B cell (primary cell): Measurements from ENCODE around the gene ZNHIT3. TPM values are rescaled to one million over a fixed set of nuclear protein-coding genes. Genes with fewer than 3 reads are reported as not detected.

Experiments used
- ATAC-seq: fragments of 200-7000 bp; cut with Tn5 transposase; one replicate; pipeline ENCODE4 v1.10.0; 2021; ENCODE audit warnings: low read depth, mild to moderate bottlenecking, moderate number of reproducible peaks, moderate library complexity
- CTCF ChIA-PET: fragments of 350-600 bp; sonication (Branson Sonifier 250); formaldehyde crosslinking; loops from one replicate; lab custom pipeline; 2021; ENCODE audit warnings: antibody characterized with exemption, inconsistent platforms; lab: Charles Lee
- POLR2A ChIA-PET: fragments of 350-600 bp; sonication (Branson Sonifier 250); formaldehyde crosslinking; loops from one replicate; lab custom pipeline; 2021; ENCODE audit warnings: antibody characterized with exemption; lab: Charles Lee
- DNase-seq: peaks from one replicate; pipeline ENCODE4 v3.0.0; 2013
- H2AFZ ChIP-seq: 2 replicates; pipeline ENCODE4 v1.6.1; 2012; ENCODE audit warnings: mild to moderate bottlenecking, low read depth, low read length; ENCODE audit not compliant: insufficient read depth, poor library complexity, severe bottlenecking
- H3K27ac ChIP-seq, 2 donors: 1 replicate in 1 of 2; 2 replicates in 1 of 2; pipeline ENCODE4 v1.5.1; 2012 to 2013; ENCODE audit warnings: low read length in 2 of 2, mild to moderate bottlenecking in 2 of 2, moderate library complexity in 1 of 2
- H3K27me3 ChIP-seq, 4 experiments: fragments of 200-600 bp in 1 of 4; sonication (generic) in 1 of 4; replicated peaks in 1 of 4; 1 replicate in 2 of 4; 2 replicates in 2 of 4; pipeline versions ENCODE4 v1.6.1 to v1.7.0; 2013 to 2016; ENCODE audit warnings: low read length in 3 of 4, mild to moderate bottlenecking in 2 of 4, mixed read lengths in 1 of 4, moderate library complexity in 1 of 4; ENCODE audit not compliant: insufficient read depth in 4 of 4, control insufficient read depth in 3 of 4; ENCODE audit errors: control extremely low read depth in 1 of 4
- H3K36me3 ChIP-seq, 2 experiments: replicated peaks in 1 of 2; 1 replicate in 1 of 2; 2 replicates in 1 of 2; pipeline versions ENCODE4 v1.6.1 to v1.7.1; 2013; ENCODE audit warnings: low read length in 1 of 2; ENCODE audit not compliant: insufficient read depth in 2 of 2, control insufficient read depth in 1 of 2; ENCODE audit errors: control extremely low read depth in 1 of 2, extremely low read depth in 1 of 2
- H3K4me1 ChIP-seq, 2 donors: fragments of 200-600 bp in 1 of 2; sonication (generic) in 1 of 2; 1 replicate in 1 of 2; 2 replicates in 1 of 2; pipeline versions ENCODE4 v1.5.1 to v1.6.1; 2013 to 2017; ENCODE audit warnings: low read length in 2 of 2; ENCODE audit not compliant: control insufficient read depth in 2 of 2, insufficient read depth in 2 of 2
- H3K4me2 ChIP-seq: replicated peaks from 2 replicates; pipeline ENCODE3; 2012; ENCODE audit warnings: mild to moderate bottlenecking, low read depth, low read length; ENCODE audit not compliant: poor library complexity, severe bottlenecking
- H3K4me3 ChIP-seq, 5 experiments: fragments of 200-600 bp in 1 of 5; sonication (generic) in 1 of 5; 1 replicate in 3 of 5; 2 replicates in 2 of 5; pipeline versions ENCODE4 v1.5.1 to v1.7.0; 2011 to 2016; ENCODE audit warnings: low read length in 4 of 5, mild to moderate bottlenecking in 4 of 5, low read depth in 2 of 5, control low read depth in 1 of 5, moderate library complexity in 1 of 5; ENCODE audit not compliant: insufficient read depth in 1 of 5; ENCODE audit errors: control extremely low read depth in 1 of 5, extremely low read depth in 1 of 5
- H3K79me2 ChIP-seq: fragments of 200-600 bp; sonication (generic); one replicate; pipeline ENCODE4 v1.6.0; 2016; ENCODE audit warnings: low read length; ENCODE audit not compliant: control insufficient read depth, insufficient read depth
- H3K9ac ChIP-seq: fragments of 200-600 bp; sonication (generic); 2 replicates; pipeline ENCODE4 v1.6.1; 2017; ENCODE audit warnings: mild to moderate bottlenecking, low read length, moderate library complexity
- H3K9me3 ChIP-seq, 3 donors: one replicate each; pipeline versions ENCODE4 v1.6.1 to v1.7.1; 2013; ENCODE audit warnings: low read length in 2 of 3; ENCODE audit not compliant: control insufficient read depth in 2 of 3, insufficient read depth in 1 of 3; ENCODE audit errors: control extremely low read depth in 1 of 3
- H4K20me1 ChIP-seq: 2 replicates; pipeline ENCODE4 v1.6.0; 2012; ENCODE audit warnings: mild to moderate bottlenecking, low read length; ENCODE audit not compliant: insufficient read depth, control insufficient read depth, poor library complexity, severe bottlenecking
- H3K27ac Mint-ChIP-seq: one replicate; pipeline ENCODE4 v1.8.0; 2021; ENCODE audit warnings: mixed read lengths
- H3K27me3 Mint-ChIP-seq: one replicate; pipeline ENCODE4 v1.8.0; 2021; ENCODE audit warnings: mixed read lengths
- H3K4me1 Mint-ChIP-seq: one replicate; pipeline ENCODE4 v1.8.0; 2021; ENCODE audit warnings: mixed read lengths
- H3K4me3 Mint-ChIP-seq: one replicate; pipeline ENCODE4 v1.8.0; 2021; ENCODE audit warnings: mixed read lengths
- H3K9me3 Mint-ChIP-seq: one replicate; pipeline ENCODE4 v1.8.0; 2022; ENCODE audit warnings: mixed read lengths; ENCODE audit not compliant: insufficient read depth
- EZH2 ChIP-seq: IDR thresholded peaks from 2 replicates; pipeline ENCODE4 v1.6.1; 2012; ENCODE audit warnings: borderline replicate concordance, low read depth, mild to moderate bottlenecking, moderate library complexity, low read length; ENCODE audit not compliant: insufficient read depth, poor library complexity, severe bottlenecking
- WGBS: methylation state at CpG from one replicate; pipeline ENCODE4 v1.1.5; 2013; ENCODE audit warnings: missing lambda C conversion rate; ENCODE audit not compliant: insufficient coverage; 5-methylcytosine and 5-hydroxymethylcytosine counted together
- intact Hi-C: fragments of 100-400 bp; cut with micrococcal nuclease; formaldehyde crosslinking; loops from one replicate; pipeline ENCODE4 v1.10.0; 2022
- polyA plus RNA-seq: library from polyadenylated mRNA; depleted of rRNA; stranded (reverse); fragments of >200 nt; gene quantifications from 2 replicates; pipeline ENCODE4 v1.2.3, GENCODE V29; 2012
- total RNA-seq, 2 donors: library from RNA; stranded (reverse); fragments of 120-200 nt in 1 of 2; gene quantifications; 1 replicate in 1 of 2; 2 replicates in 1 of 2; pipeline versions ENCODE4 v1.2.3 to v1.2.4, GENCODE V29; 2013 to 2022
- TF ChIP-seq, protein P1 (sequence below): fragments of 200-600 bp; IDR thresholded peaks from one replicate; pipeline ENCODE4 v1.8.0; 2022; ENCODE audit warnings: antibody characterized with exemption, mild to moderate bottlenecking

The ZNHIT3 gene
- total and polyA plus RNA-seq, 2 donors (not counting 1 experiment from before 2014, with no cell fraction given) = 36.5 to 50.5 TPM

DNA sequence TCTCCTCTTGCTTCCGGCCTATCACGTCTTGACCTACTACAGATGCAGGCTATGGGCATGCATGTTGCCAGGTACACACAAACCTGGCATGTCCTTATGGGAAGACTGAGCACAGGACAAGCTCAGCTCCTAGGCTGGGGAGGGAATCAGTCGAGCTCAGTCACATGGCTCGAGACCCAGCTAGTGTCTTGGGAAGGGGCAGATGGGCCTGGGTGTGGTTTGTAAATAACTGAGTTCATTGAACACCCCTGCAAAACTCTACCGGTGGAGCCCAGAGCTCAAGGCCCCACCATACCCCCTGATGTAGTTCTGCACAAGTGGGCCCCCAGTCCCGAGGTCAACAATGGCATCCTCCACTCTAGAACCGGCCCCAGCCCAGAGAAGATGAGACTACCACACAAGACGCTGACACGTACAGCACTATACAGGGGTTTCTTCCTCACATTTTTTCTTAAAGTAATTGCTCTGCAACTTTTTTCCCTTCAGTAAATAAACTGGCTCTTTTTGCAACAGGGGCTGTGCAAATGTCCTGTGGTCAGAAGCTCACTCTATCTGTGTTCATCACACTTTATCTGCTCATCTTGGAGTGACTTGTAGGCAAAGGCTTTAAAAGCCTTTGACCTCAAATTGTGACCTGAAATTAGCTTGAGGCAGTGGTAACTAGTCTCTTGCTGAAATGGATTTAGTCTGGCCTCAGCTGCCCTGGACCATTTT is 22.9 kb downstream of the ZNHIT3 start:
- intact Hi-C loops = no loop called here
- H3K27ac Mint-ChIP-seq = no peak overlapping the region
- H3K4me3 Mint-ChIP-seq = no peak overlapping the region
- Histone ChIP-seq H3K9me3 (no peaks in the 10 kb centered on the region), H3K36me3 (peaks cover 0 to 29% of the 10 kb centered on the region in 2 experiments), H3K9ac (no peak overlapping the region), H3K4me3 (no peak overlapping the region), H3K79me2 (no peaks in the 10 kb centered on the region), H4K20me1 (no peaks in the 10 kb centered on the region), H2AFZ (no peak overlapping the region), H3K4me1 (no peaks in the 10 kb centered on the region), H3K27me3 (no peaks in the 10 kb centered on the region), H3K4me2 (no peak overlapping the region), H3K27ac (no peak overlapping the region)
- 98% methylated on average over 6 of the region's 9 CpGs for WGBS
- no peaks in the 10 kb centered on the region for H3K4me1 Mint-ChIP-seq
- TF ChIP-seq, protein P1, sequence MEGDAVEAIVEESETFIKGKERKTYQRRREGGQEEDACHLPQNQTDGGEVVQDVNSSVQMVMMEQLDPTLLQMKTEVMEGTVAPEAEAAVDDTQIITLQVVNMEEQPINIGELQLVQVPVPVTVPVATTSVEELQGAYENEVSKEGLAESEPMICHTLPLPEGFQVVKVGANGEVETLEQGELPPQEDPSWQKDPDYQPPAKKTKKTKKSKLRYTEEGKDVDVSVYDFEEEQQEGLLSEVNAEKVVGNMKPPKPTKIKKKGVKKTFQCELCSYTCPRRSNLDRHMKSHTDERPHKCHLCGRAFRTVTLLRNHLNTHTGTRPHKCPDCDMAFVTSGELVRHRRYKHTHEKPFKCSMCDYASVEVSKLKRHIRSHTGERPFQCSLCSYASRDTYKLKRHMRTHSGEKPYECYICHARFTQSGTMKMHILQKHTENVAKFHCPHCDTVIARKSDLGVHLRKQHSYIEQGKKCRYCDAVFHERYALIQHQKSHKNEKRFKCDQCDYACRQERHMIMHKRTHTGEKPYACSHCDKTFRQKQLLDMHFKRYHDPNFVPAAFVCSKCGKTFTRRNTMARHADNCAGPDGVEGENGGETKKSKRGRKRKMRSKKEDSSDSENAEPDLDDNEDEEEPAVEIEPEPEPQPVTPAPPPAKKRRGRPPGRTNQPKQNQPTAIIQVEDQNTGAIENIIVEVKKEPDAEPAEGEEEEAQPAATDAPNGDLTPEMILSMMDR = no peak
- no peak for TF ChIP-seq EZH2
- ATAC-seq = no peak
- CTCF ChIA-PET = no interaction called here
- POLR2A ChIA-PET = no interaction called here
- no peaks in the 10 kb centered on the region for H3K9me3 Mint-ChIP-seq
- no peaks in the 10 kb centered on the region for H3K27me3 Mint-ChIP-seq
- no peak for DNase-seq

DNA sequence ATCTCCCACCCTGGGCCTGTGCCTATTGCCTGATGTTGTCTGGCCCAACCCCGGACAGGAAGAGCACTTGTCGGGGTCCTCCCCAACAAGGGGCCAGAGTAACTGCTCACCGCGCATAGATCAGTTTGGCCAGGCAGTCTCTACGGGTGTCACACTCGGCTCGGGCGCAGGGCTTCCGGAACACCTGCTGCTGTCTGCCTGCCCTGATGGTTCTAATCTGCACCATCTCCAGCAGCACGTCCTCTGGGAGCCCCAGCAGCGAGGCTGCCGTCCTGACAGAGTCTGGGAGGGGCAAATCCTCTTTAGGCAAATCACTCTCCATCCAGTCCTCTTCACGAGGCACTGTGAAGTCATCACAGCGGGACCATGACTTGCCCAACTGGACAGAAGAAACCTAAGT is 24.2 kb downstream of the ZNHIT3 start:
- H3K4me2 ChIP-seq = no peak overlapping the region
- no peaks in the 10 kb centered on the region for H3K27me3 ChIP-seq
- no peaks in the 10 kb centered on the region for H3K79me2 ChIP-seq
- no peak for DNase-seq
- H3K9me3 Mint-ChIP-seq = no peaks in the 10 kb centered on the region
- ATAC-seq = no peak
- intact Hi-C loops = no loop called here
- 93% methylated on average over 14 of the region's 14 CpGs for WGBS
- H3K9ac ChIP-seq = no peak overlapping the region
- TF ChIP-seq, protein P1 = no peak
- no peak for TF ChIP-seq EZH2
- peaks cover 0 to 24% of the 10 kb centered on the region in 2 experiments for H3K36me3 ChIP-seq
- H2AFZ ChIP-seq = no peak overlapping the region
- no peak overlapping the region for H3K4me3 Mint-ChIP-seq
- no peaks in the 10 kb centered on the region for H3K9me3 ChIP-seq
- H4K20me1 ChIP-seq = no peaks in the 10 kb centered on the region
- ChIA-PET POLR2A (no interaction called here), CTCF (no interaction called here)
- H3K27ac Mint-ChIP-seq = no peak overlapping the region
- H3K4me1 ChIP-seq = no peaks in the 10 kb centered on the region
- no peaks in the 10 kb centered on the region for H3K4me1 Mint-ChIP-seq
- no peak overlapping the region for H3K4me3 ChIP-seq
- no peaks in the 10 kb centered on the region for H3K27me3 Mint-ChIP-seq
- H3K27ac ChIP-seq = no peak overlapping the region
